H9 (cell line): ENCODE measurements around the gene GLUL. TPM values are rescaled to one million over a fixed set of nuclear protein-coding genes. Genes with fewer than 3 reads are reported as not detected.

Source experiments
- DNase-seq: peaks from one replicate; pipeline ENCODE4 v3.0.0-alpha.2; 2017
- H2AFZ ChIP-seq: one replicate; pipeline ENCODE4 v1.6.1; 2013; ENCODE audit warnings: mild to moderate bottlenecking, low read length, control low read depth, moderate library complexity
- H2AK5ac ChIP-seq: 2 replicates; pipeline ENCODE4 v1.6.1; 2013; ENCODE audit warnings: low read length, control low read depth, mixed read lengths; ENCODE audit not compliant: insufficient read length
- H2BK120ac ChIP-seq: one replicate; pipeline ENCODE4 v1.6.1; 2013; ENCODE audit warnings: low read depth, mild to moderate bottlenecking, low read length, control low read depth, inconsistent platforms; ENCODE audit not compliant: poor library complexity, severe bottlenecking
- H2BK12ac ChIP-seq: 2 replicates; pipeline ENCODE4 v1.6.1; 2013; ENCODE audit warnings: low read length, control low read depth, mixed read lengths, low read depth; ENCODE audit not compliant: insufficient read length
- H2BK15ac ChIP-seq: 2 replicates; pipeline ENCODE4 v1.6.1; 2013; ENCODE audit warnings: low read depth, low read length, control low read depth
- H2BK20ac ChIP-seq: one replicate; pipeline ENCODE4 v1.6.1; 2013; ENCODE audit warnings: low read depth, mild to moderate bottlenecking, low read length, control low read depth, inconsistent platforms; ENCODE audit not compliant: poor library complexity, severe bottlenecking
- H2BK5ac ChIP-seq: 2 replicates; pipeline ENCODE4 v1.6.1; 2013; ENCODE audit warnings: low read length, control low read depth, mixed read lengths; ENCODE audit not compliant: insufficient read length
- H3K14ac ChIP-seq: 2 replicates; pipeline ENCODE4 v1.6.1; 2013; ENCODE audit warnings: low read length, control low read depth; ENCODE audit not compliant: insufficient read depth
- H3K18ac ChIP-seq: 2 replicates; pipeline ENCODE4 v1.6.1; 2013; ENCODE audit warnings: low read depth, mild to moderate bottlenecking, mixed read lengths, low read length, control low read depth; ENCODE audit not compliant: insufficient read length
- H3K23ac ChIP-seq: 2 replicates; pipeline ENCODE4 v1.6.1; 2013; ENCODE audit warnings: low read length, control low read depth, mixed read lengths, low read depth; ENCODE audit not compliant: insufficient read length
- H3K23me2 ChIP-seq: 2 replicates; pipeline ENCODE4 v1.6.1; 2013; ENCODE audit warnings: low read depth, mild to moderate bottlenecking, mixed read lengths, low read length, control low read depth; ENCODE audit not compliant: insufficient read length, poor library complexity, severe bottlenecking
- H3K27ac ChIP-seq: 2 replicates; pipeline ENCODE4 v1.5.1; 2013; ENCODE audit warnings: low read length, control low read depth, mixed read lengths, low read depth; ENCODE audit not compliant: insufficient read length
- H3K27me3 ChIP-seq: 2 replicates; pipeline ENCODE4 v1.6.1; 2013; ENCODE audit warnings: low read length, control low read depth, inconsistent platforms; ENCODE audit not compliant: insufficient read depth
- H3K4ac ChIP-seq: 2 replicates; pipeline ENCODE4 v1.6.1; 2013; ENCODE audit warnings: low read depth, mild to moderate bottlenecking, control low read depth, inconsistent platforms, low read length, moderate library complexity
- H3K4me1 ChIP-seq: 2 replicates; pipeline ENCODE4 v1.6.1; 2013; ENCODE audit warnings: low read length, control low read depth, inconsistent platforms; ENCODE audit not compliant: insufficient read depth
- H3K4me2 ChIP-seq: 2 replicates; pipeline ENCODE4 v1.6.1; 2013; ENCODE audit warnings: low read length, control low read depth, mixed read lengths; ENCODE audit not compliant: insufficient read length, insufficient read depth
- H3K56ac ChIP-seq: 2 replicates; pipeline ENCODE4 v1.6.1; 2013; ENCODE audit warnings: low read depth, mild to moderate bottlenecking, mixed read lengths, low read length, control low read depth; ENCODE audit not compliant: insufficient read length
- H3K79me1 ChIP-seq: 2 replicates; pipeline ENCODE4 v1.6.1; 2013; ENCODE audit warnings: low read depth, mild to moderate bottlenecking, moderate library complexity, low read length, control low read depth, inconsistent platforms; ENCODE audit not compliant: insufficient read depth, poor library complexity, severe bottlenecking
- H3K79me2 ChIP-seq: 2 replicates; pipeline ENCODE4 v1.6.1; 2013; ENCODE audit warnings: low read length, control low read depth, inconsistent platforms; ENCODE audit not compliant: insufficient read depth
- H3K9ac ChIP-seq: 2 replicates; pipeline ENCODE4 v1.6.1; 2013; ENCODE audit warnings: low read length, control low read depth, mixed read lengths; ENCODE audit not compliant: insufficient read length; ENCODE audit errors: extremely low read depth
- H3K9me3 ChIP-seq: one replicate; pipeline ENCODE4 v1.6.1; 2013; ENCODE audit warnings: low read depth, low read length, inconsistent platforms; ENCODE audit not compliant: control insufficient read depth
- H3T11ph ChIP-seq: one replicate; pipeline ENCODE4 v1.6.1; 2013; ENCODE audit warnings: mild to moderate bottlenecking, low read length, control low read depth, inconsistent platforms
- H4K20me1 ChIP-seq: one replicate; pipeline ENCODE4 v1.6.1; 2013; ENCODE audit not compliant: control insufficient read depth, insufficient read length, insufficient read depth
- H4K5ac ChIP-seq: 2 replicates; pipeline ENCODE4 v1.6.1; 2013; ENCODE audit warnings: low read depth, mild to moderate bottlenecking, mixed read lengths, low read length, control low read depth; ENCODE audit not compliant: insufficient read length
- H4K8ac ChIP-seq: replicated peaks from 2 replicates; pipeline ENCODE4 v1.6.1; 2013; ENCODE audit warnings: low read length, control low read depth, mixed read lengths, low read depth; ENCODE audit not compliant: insufficient read length
- H4K91ac ChIP-seq: 2 replicates; pipeline ENCODE4 v1.6.1; 2013; ENCODE audit warnings: low read depth, mild to moderate bottlenecking, moderate library complexity, mixed read lengths, low read length, control low read depth; ENCODE audit not compliant: insufficient read length
- H3K27ac Mint-ChIP-seq, 3 experiments: 2 replicates in 2 of 3; 3 replicates in 1 of 3; pipeline ENCODE4 v1.8.0; 2020 to 2021; ENCODE audit warnings: mixed read lengths in 3 of 3, mild to moderate bottlenecking in 1 of 3, moderate library complexity in 1 of 3
- H3K27me3 Mint-ChIP-seq: 2 replicates; pipeline ENCODE4 v1.8.0; 2021; ENCODE audit warnings: low read depth, mild to moderate bottlenecking, moderate library complexity, mixed read lengths
- H3K36me3 Mint-ChIP-seq, 3 experiments: 2 replicates in 2 of 3; 3 replicates in 1 of 3; pipeline ENCODE4 v1.8.0; 2020 to 2021; ENCODE audit warnings: low read depth in 3 of 3, mixed read lengths in 3 of 3; ENCODE audit not compliant: insufficient read depth in 1 of 3
- H3K4me1 Mint-ChIP-seq, 2 experiments: 2 replicates each; pipeline ENCODE4 v1.8.0; 2020; ENCODE audit warnings: mixed read lengths in 2 of 2
- H3K4me3 Mint-ChIP-seq, 2 experiments: 2 replicates in 1 of 2; 3 replicates in 1 of 2; pipeline ENCODE4 v1.8.0; 2020 to 2021; ENCODE audit warnings: mild to moderate bottlenecking in 2 of 2, mixed read lengths in 2 of 2, moderate library complexity in 1 of 2
- H3K9me3 Mint-ChIP-seq, 2 experiments: 2 replicates in 1 of 2; 3 replicates in 1 of 2; pipeline ENCODE4 v1.8.0; 2020; ENCODE audit warnings: mild to moderate bottlenecking in 2 of 2, mixed read lengths in 2 of 2, moderate library complexity in 1 of 2
- CTCF ChIP-seq: fragments of 200-600 bp; sonication (generic); conservative IDR thresholded peaks from 3 replicates; pipeline ENCODE4 v1.8.0; 2021; ENCODE audit warnings: antibody characterized with exemption, mild to moderate bottlenecking
- WGBS: extraction: QIAGEN DNeasy Blood & Tissue Kit; methylation state at CpG from one replicate; pipeline ENCODE4 v1.1.7; 2013; ENCODE audit warnings: missing lambda C conversion rate, low lambda C conversion rate, mixed read lengths; ENCODE audit not compliant: insufficient read length; ENCODE audit errors: extremely low coverage; 5-methylcytosine and 5-hydroxymethylcytosine counted together
- total RNA-seq: library from RNA; stranded (reverse); gene quantifications from 2 replicates; pipeline ENCODE4 v1.2.1, GENCODE V29; 2021

Gene GLUL
- total RNA-seq, 1 experiment from 2014 or later, result 332 TPM

- Histone ChIP-seq H3K23ac (no peak overlapping the region), H2BK120ac (no peak overlapping the region), H3K4me1 (no peaks in the 10 kb centered on the region; the same call in 1 of the 2 replicates), H2BK15ac (no peak overlapping the region), H3K4ac (no peak overlapping the region), H3K56ac (no peak overlapping the region), H3K79me1 (no peaks in the 10 kb centered on the region), H3K9me3 (no peaks in the 10 kb centered on the region), H2AFZ (no peak overlapping the region), H3K4me2 (no peak overlapping the region), H2BK20ac (no peak overlapping the region), H3T11ph (no peak overlapping the region), H3K23me2 (no peaks in the 10 kb centered on the region), H3K27ac (no peak overlapping the region), H3K9ac (no peak overlapping the region), H3K27me3 (no peaks in the 10 kb centered on the region), H2BK5ac (no peak overlapping the region), H3K18ac (no peak overlapping the region), H3K14ac (no peak overlapping the region), H2BK12ac (no peak overlapping the region), H2AK5ac (no peak overlapping the region), H4K20me1 (no peaks in the 10 kb centered on the region), H3K79me2 (no peaks in the 10 kb centered on the region), H4K5ac (no peak overlapping the region), H4K91ac (no peak overlapping the region), H4K8ac (no peak overlapping the region)
- no peak for DNase-seq
- Mint-ChIP-seq H3K27me3 (peaks cover 10% of the 10 kb centered on the region), H3K4me3 (no peak overlapping the region), H3K4me1 (peaks cover 4 to 7% of the 10 kb centered on the region in 2 experiments; a peak in 3 of 4 replicates), H3K9me3 (0 out of 5 replicates have a peak, but pooled peaks cover 0 to 2% of the 10 kb centered on the region in 2 experiments), H3K27ac (no peak overlapping the region), H3K36me3 (peaks cover 0 to under 1% (median 0%) of the 10 kb centered on the region in 3 experiments; a peak in 1 of 7 replicates)
- WGBS, result no CpG with 5 or more reads among the region's 1 CpG
- no peak for TF ChIP-seq CTCF
Measured at GRCh38 chr1:182410620-182411273, 19.2 kb upstream of the GLUL start.
